GM19324 (cell line): Measurements from ENCODE around the gene ALDH1L2.

Experiments used
- ATAC-seq: cut with Tn5 transposase; IDR thresholded peaks from one replicate; pipeline ENCODE4 v1.9.1; 2021; ENCODE audit warnings: mild to moderate bottlenecking, moderate library complexity; ENCODE audit not compliant: unreplicated experiment, low FRiP score

The ALDH1L2 gene

DNA sequence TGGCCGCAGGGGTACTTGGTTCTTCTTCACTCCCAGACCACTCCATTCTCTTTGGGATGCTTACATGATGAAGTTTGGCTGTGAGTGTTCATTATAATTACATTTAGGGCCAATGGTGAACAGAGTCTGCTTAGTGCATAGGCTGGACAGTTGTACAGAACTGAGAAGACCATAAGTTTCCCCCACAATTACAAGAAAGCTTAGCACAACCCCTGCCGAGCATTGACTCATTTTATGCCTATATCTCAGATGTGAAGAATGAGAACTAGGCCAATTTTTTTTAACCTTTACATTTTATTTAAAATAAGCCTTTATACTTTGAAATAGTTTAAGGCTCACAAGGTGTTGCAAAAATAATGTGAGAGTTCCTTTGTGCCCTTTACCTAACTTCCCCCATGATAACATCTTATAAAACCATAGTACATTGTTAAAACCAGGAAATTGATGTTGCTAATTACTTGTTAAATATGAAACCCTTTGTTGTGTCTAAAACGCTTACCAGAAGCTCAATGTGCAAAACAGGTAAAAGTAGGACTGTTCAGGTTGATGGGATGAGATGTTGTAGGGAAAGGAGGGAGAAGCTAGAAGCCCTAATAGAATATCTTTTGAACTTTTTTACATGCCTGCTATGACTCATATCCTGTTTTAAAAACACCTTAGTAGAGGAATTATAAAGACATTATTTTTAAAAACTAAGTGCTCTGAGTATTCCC, 47.2 kb downstream of the ALDH1L2 start:
- no peak for ATAC-seq

GRCh38 chr12:105033851-105034250, 50.4 kb downstream of the ALDH1L2 start:
- no peak for ATAC-seq

GRCh38 chr12:105032703-105033357, 51.4 kb downstream of the ALDH1L2 start:
- ATAC-seq, result no peak

DNA sequence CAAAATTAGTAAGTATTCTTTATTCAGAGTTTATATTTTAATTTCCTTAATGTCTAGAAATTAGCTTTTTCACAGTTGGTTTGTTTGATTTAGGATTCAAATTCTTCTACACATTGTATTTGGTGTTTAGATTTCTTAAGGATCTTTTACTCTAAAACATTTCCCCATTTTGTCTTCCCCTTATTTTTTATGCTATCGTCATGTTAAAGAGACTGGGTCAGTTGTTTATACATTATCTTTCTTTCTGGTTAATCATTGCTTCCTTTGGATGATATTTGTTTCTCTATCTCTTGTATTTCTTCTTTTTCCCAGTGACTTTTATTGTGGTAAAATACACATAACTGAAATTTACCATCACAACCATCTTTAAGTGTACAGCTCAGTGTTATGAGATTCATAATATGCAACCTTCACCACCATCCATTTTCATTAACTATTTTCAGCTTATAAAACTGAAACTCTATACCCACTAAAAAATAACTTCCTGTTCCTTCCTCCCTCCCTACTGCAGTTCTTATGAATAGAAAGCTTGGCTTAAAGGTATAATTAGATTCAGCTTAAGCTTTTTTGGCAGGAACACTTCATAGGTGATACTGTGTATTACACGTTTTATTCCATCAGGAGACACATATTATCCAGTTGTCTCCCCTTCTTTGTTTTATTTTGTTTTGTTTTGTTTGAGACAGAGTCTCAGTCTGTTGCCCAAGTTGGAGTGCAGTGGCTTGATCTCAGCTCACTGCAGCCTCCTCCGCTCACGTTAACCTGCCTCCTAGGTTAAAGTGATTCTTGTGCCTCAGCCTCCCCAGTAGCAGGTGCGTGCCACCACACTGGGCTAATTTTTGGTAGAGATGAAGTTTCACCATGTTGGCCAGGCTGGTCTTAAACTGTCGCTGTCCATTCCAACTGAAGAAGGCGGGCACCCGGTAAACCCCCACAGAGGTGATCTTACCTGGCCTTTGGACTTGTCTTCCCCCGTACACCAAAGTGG, 53.1 kb downstream of the ALDH1L2 start:
- peak; percentile 70 for ATAC-seq

- no peak for ATAC-seq
Observed at GRCh38 chr12:105026411-105026810, 57.8 kb downstream of the ALDH1L2 start.

- ATAC-seq, result no peak
Observed at GRCh38 chr12:105025890-105026289, 58.4 kb downstream of the ALDH1L2 start.

DNA sequence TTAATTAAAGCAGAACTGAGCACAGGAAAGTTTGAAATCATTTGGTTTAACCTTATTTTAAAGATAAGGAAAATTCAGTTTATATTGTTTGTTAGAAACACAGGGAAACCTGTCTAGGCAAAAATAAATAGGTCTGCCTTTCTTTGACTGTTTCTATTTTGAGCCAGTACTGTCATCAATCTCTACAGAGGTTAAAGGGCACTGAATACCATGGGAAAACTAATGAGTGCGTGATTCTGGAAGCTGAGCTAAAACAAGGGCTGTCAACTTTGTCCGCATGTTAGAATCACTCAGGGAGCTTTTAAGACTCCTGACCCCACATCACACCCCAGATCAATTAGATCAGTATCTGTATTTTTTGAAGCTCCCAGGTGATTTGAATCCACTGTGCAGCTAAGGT, 59.3 kb downstream of the ALDH1L2 start:
- ATAC-seq, result no peak

DNA sequence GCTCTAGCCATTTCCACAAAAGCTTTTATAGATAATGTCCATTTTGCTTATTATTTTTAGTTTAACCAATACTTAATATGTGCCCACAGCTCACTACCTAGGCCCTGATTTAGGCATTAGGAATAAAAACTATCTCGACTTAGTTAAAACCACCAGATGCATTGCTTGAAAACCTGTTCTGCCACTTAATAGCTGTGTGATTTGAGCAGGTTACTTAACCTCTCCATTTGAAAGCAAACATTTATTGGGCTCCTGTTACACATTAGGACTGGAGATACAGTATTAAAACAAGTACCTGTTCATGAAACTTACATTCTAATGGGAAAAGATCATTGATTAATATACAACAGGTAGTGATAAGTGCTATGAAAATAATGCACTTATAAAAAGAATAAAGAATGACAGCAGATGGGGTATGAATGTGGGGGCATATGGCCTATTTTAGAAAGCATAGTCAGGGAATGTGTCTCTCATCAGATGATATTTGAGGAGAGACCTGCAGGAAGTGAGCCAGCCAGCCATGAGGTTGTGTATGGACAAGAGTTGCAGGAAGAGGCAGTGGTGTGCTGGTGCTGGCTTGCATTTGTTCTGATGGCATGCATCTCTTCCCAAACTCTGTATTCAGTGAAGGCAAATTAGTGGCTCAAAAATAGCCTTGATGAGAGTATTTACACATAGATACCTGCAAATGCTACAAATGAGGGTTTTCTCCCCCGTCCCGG, 63.9 kb downstream of the ALDH1L2 start:
- no peak for ATAC-seq

- no peak for ATAC-seq
Observed at GRCh38 chr12:105018776-105019175, 65.5 kb downstream of the ALDH1L2 start.

GRCh38 chr12:105018012-105018411, 66.2 kb downstream of the ALDH1L2 start:
- ATAC-seq, result no peak

DNA sequence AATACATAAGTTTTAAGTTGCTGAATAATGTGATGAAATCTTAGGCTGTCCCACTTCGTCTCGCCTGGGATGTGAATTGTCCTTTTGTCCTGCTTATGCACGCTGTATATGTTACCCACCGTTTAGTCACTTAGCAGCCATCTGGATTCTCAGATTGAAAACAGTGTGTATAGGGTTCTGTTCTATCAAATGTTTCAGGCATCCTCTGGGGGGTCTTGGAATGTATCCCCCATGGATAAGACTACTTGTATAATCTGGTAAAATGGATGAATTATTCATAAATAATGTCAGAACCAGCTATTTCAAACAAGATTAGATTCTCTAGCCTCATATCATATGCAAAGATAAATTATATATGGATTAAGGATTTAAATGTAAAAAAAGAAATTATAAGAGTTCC, 68.7 kb downstream of the ALDH1L2 start:
- no peak for ATAC-seq

DNA sequence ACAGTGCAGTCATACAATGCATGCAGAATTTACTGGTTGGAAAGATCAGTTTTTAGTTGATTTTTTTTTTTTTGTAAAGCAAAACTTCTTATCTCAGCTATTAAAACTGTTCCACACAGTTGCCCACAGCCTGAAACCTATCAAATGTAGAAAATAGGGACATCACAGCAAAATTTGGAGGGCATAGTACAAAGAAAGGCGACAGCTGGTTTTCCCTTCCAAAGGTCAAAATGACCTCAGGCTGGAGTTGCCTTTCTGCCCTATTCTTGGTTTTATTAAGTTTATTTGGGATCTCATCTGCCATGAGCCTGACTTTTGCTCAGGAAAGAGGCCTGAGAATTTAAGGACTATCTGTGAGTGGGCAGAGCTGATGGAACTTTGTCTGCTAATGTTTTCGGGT, 69.7 kb downstream of the ALDH1L2 start:
- no peak for ATAC-seq

GRCh38 chr12:105013892-105014291, 70.4 kb downstream of the ALDH1L2 start:
- no peak for ATAC-seq

DNA sequence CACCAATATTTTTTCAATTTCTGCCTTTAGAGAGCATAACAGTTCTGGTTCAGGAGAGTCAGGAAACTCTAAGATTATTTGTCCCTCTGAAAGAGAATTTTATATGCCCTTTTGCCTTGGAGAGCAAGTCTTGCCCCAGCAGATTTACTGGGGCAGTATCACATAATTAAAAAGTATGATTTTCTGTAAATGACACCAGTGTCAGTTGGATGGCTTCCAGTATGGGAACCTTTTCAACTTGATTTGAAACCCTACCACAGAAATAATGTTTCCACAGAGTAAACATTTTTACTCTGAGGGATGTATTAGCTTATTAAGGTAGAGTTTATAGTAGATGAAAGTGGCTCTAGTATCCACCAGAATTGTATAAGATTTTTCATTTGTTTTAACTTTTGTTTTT, 82.8 kb downstream of the ALDH1L2 start:
- no peak for ATAC-seq

- ATAC-seq, result no peak
Observed at GRCh38 chr12:104999347-104999685, 84.9 kb downstream of the ALDH1L2 start.

DNA sequence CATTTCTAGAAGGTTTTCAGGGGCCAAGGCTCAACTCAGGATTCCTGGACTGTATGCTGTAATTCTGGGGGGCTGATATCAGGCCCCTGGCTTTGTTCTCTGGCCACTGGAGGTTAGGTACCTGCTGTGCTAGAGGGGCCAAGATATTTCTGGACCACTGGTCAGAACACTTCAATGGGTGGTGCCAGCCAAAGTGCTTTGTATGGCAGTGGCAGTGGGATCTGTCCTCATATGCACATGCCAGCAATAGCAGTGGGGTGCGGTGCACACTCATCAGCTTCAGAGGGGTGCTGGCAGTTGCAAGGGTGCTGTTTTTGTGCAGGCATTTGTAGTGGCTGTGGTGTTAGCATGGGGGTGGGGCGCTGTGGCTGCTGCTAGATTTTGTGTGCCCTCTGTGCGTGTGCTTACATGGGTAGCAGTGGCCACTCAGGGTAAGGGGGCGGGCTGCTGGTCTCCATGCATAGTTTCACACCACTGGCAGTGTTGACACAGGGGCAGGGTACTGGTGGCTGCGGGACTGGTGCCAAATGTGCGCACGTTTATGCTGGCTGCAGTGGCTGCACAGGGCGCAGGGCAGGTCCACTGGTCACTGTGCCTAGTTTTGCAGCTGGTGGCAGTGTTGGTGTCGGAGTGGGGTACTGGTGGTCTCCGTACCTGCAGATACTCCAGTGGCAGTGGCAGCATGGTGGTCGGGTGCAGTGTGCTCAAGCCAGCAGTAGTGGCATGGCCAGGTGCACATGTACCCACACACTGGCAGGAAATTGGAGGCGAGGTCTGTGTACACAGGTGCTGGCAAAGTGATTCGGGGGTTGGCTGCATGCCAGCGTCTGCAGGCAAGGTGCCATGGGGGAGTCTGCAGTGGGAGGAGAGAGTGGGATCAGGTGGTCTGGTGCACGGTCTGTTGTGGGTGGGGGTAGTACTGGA, 85.6 kb downstream of the ALDH1L2 start:
- ATAC-seq, result no peak

DNA sequence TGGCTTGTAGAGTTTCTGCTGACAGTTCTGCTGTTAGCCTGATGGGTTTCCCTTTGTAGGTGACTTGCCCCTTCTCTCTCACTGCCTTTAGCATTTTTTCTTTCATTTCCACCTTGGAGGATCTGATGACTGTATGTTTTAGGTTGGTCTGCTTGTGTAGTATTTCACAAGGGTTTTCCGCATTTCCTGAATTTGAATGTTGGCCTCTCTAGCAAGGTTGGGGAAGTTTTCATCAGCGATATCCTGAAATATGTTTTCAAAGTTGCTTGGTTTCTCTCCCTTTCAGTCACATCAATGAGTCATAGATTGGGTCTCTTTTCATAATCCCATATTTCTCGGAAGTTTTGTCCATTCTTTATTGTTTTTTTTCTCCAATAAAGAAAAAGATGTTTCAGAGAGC, 86.7 kb downstream of the ALDH1L2 start:
- ATAC-seq, result no peak

- ATAC-seq, result no peak
Observed at GRCh38 chr12:104994336-104994735, 89.9 kb downstream of the ALDH1L2 start.

DNA sequence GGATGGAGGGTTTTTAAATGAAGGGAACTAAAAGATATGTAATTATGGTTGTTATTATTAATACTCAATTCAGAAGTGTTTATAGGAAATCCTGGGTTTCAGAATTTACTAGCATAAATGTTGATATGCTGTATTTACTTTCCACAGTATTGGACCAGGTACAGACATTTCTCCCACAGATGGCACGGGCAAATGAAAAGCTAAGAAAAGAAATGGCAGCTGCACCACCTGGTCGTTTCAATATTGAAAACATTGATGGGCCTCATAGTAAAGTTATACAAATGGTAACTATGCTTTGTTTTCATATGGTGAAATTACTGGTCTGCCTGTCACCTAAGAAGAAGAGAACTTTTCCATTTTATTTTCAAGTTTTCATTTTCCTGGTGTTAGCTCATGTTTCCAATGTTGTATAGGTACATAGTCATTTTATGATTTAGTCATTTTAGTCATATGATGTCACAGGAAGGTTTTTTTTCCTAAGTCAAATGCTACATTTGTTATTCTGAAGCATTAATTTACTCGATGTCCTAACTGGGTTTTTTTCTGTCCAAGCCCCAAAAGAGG, 92.6 kb downstream of the ALDH1L2 start:
- ATAC-seq, result no peak
